Activated T-cell treated with anti-CD3 and anti-CD28 coated beads for 4 hours (primary cell): ENCODE data around the gene ZNF143.
"Not testable (repeated sequence)": the region's sequence is repeated elsewhere in the genome, so short reads cannot be mapped to it uniquely, and the experiment has no call there.

Experiments
- DNase-seq: peaks from one replicate; pipeline ENCODE4 v3.0.0-alpha.2; 2020

Gene ZNF143

DNA sequence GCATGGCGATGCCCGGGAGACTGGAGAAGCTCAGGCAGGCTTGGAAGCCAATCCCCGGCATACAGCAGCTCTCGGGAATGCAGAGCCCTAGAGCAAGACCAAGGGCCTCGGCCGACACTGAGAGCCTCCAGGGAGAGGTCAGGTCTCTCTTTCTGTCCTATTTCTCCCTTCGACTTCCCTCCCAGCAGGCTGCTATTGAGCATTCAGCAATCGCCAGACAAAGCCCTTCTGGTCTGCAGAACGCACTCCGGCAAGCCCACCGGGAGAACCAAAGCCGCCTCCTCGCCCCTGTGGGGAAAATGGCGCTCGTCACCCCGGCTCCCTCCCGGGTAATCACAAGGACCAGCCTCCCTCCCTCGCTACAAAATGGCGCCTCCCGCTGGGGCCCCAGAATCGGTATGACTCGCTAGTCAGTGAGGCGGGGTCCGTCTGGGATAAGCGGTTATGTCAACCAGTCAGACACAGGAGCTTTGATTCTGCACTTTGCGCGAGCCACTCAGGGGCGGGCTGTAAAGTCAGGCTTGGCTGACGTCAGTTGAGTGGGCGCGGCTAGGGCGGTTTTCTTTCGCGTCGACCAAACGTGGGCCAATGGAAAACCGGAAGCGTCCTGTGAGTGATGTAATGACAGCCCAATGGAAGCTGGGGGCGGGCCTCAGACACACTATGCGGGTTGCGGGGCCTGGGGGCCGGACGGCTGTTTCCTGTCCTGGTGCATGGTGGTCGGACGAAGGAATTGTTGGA lies at the start of gene ZNF143:
ZNF143 (plus strand) TSS at position 691 of the 741 bp plus-strand sequence. CDS start 10,297 bp downstream, outside the sequence.
- DNase-seq: peak; percentile 100

- DNase-seq: no peak
These were observed 32.1 kb upstream of the ZNF143 start for GRCh38 chr11:9428706-9429105.

- no peak for DNase-seq
These were observed 22.2 kb upstream of the ZNF143 start for GRCh38 chr11:9438611-9439010.

DNA sequence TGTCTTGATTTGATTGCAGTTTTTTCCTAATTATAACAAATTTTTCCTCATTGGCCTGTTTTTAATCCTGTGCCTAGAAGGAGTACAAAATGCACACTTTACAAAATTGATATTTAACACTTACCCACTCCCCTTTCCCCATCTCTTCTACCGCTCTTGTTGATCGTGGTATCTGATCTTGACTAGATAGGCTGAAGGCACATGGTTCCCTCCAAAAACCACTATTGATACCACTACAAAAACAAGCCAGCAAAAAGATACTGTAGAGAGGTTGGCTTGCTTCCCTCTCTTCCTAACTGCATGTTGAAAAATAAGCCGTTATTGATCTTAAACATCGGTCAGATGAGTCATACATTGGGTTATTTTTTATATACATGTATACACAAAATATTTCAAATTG lies 14.6 kb upstream of the ZNF143 start:
- no peak for DNase-seq

- no peak for DNase-seq
These were observed 12.0 kb upstream of the ZNF143 start for GRCh38 chr11:9448576-9449352.

DNA sequence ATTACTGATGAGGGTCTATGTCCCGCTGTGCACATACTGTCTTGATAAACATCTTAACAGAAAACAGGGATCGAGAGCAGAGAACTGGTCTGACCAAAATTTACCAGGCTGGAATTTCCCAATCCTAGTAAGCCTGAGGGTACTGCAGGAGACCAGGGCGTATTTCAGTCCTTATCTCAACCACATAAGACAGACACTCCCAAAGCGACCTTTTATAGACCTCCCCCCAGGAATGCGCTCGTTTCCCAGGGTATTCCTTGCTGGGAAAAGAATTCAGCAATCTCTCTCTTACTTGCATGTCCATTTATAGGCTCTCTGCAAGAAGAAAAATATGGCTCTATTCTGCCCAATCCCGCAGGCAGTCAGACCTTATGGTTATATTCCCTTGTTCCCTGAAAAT lies 8.8 kb upstream of the ZNF143 start:
- not testable (repeated sequence) for DNase-seq

DNA sequence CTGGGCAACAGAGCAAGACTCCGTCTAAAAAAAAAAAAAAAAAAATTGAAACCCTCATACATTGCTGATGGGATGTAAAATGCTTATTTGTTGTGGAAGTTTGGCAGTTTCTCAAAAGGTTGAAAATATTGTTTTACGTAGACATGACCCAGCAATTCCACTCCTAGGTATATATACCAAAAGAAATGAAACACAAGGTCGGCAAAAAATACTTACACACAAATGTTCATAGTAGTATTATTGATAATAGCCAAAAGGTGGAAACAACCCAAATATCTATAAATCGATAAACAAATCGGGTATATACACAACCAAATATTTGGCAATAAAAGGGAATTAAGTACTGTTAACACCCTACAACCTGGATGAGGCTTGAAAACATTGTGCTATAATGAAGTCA lies 5.1 kb upstream of the ZNF143 start:
- no peak for DNase-seq

DNA sequence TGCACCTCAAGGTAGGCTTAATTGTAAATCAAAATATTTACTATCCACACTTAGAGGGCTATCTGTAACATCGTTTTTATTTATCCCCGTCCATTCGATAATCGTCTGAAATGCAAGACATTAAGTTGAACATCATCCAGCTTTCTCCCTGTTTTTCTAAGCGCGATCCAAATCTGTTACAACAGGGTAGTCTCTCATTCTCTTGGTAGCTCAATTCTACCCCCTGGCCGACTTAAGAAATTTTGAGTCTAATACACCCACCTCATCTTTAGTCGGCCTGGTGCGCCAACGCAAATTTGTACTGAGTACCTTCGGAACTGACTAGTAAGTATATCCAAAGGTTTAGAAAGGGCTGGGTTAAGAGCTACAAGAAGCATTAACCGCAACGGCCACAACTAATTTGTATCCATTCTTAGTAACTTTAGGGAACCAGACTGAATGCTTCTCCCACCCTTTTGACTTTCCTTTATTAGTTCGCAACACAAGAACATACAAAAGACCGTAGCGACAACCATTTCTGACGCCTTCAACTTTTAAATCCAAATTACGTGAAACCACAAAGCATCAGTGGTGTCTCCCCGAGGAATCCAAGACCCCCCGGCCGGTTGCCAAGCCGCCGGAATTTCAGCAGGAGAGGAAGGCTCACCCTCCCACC lies 1.0 kb upstream of the ZNF143 start:
- DNase-seq: peak; percentile 25

GRCh38 chr11:9461063-9461759 lies 399 bp downstream of the ZNF143 start:
- DNase-seq: peak; percentile 59

DNA sequence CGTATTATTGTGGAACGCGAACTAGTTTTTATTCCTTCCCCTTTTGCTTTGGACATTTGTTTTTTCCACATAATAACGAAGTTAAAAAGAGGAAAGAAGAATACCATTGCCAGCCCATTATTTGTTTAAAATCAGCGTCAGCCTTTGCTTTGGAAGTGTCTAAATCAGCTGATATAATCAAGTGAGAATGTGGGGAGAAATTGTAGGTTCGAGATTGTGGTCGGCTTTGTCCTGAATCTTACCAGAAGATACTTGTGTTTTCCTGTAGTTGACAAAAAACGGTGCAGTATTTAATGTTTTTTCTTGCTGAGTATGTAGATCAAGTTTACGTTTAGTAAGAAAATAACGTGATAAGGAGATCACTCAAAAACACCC lies 935 bp downstream of the ZNF143 start:
- DNase-seq: no peak

DNA sequence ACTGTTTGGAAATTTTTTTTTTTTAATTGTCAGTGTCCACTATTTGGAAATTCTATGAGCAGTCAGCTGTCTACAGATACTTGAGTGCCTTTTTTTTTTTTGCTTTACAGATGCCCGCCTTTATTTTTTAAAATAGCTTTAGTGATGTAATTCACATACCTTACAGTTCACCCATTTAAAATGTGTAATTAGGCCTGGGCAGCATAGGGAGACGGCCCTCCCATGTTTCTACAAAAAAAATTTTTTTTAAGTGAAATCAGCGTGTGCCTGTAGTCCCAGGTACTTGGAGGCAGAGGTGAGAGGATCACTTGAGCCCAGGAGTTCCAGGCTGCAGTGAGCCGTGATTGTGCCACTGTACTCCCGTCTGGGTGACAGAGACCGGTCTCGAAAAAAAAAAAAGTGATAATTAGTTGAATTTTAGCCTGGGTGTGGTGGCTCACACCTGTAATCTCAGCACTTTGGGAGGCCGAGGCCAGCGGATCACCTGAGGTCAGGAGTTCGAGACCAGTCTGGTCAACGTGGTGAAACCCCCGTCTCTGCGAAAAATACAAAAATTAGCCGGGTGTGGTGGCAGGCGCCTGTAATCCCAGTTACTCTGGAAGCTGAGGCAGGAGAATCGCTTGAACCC lies 1.5 kb downstream of the ZNF143 start:
- DNase-seq: no peak

DNA sequence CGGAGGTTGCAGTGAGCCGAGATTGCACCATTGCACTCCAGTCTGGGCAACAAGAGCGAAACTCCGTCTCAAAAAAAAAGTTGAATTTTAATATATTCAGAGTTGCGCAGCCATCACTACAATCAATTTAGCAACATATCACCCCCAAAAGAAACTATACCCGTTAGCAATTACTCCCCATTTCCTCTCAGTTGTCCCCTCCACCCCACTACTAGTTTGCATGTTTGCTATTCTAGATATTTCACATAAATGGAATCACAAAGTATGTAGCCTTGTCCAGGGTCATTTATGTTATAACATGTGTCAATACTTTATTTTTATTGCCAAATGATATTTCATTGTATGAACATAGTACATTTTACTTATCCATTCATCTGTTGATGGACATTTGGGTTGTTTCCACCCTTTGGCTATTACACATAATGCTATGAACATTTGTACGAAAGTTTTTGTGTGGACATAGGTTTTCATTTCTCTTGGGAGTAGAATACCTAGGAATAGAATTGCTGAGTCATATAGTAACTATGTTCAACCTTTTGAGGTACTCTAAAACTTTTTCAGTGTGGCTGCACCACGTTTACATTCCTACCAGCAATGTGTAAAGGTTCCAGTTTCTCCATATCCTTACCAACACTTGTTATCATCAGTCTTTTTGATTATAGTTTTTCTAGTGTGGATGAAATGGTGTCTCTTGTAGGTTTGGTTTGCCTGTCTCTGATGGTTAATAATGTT lies 2.2 kb downstream of the ZNF143 start:
- DNase-seq: no peak

GRCh38 chr11:9470765-9471164 lies 10.0 kb downstream of the ZNF143 start:
- DNase-seq: no peak

GRCh38 chr11:9473408-9473807 lies 12.6 kb downstream of the ZNF143 start:
- no peak for DNase-seq

DNA sequence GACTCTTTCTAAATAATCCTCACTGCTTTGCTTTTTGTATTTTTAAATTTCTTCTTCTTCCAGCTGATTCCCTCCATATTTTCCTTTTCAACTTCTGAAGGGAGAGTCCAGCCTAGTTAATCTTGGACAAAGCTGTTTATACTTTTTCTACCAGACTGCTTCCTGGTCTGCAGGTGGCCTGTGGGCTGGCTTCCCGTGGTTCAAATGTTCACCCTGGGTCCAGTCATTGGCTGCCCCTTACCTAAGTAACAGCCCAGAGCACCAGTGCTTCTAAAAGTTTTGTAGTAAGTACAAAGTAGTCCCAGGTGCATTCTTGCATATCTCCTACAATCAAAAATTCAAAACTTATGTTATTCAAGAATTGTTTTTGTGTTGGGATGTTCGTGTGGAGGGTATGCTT lies 19.1 kb downstream of the ZNF143 start:
- DNase-seq: no peak

DNA sequence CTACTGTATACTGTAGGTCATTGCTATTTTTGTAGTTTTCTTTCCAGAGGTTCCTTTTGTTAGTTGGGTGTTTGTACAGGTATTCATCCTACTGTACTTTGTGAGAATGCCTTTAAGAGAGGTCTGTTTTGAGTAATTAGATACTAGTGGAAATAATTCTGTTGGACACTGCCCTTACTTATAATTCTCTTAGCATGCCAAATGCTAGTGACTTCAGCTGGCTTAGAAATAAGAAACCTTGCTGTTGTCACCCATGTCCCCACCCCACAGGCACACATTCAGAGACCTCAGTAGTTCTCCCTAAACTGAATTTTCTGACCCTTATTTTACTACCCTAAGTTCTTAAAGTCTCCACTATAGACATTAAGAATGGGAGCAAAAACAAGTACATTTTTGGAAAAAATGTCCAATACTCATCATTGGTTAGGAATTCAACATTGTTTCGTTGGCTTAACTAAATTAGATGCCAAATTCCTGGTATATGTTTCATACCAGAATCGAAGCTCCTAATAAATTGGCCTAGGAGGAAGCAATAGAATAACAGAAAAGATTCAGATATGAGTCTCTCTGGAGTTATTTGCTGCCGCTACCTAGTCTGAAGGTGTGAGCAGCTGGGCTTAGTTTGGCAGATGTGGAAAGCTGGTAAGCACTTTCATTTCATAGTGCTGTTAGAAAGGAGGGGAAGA lies 28.4 kb downstream of the ZNF143 start:
- DNase-seq: no peak

DNA sequence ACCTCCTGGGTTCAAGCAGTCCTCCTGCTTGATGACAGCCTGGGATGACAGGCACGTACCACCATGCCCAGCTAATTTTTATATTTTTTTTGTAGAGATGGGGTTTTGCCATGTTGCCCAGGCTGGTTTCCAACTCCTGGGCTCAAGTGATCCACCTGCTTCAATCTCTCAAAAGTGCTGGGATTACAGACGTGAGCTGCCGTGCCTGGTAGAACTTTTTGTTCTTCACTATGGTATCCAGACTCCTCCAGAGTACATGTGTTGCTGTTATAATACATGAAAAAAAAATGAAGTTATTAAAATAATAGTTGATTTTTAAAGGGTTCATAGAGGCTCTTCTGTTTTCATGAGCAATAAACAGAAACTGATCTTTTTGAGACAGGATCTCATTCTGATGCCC lies 29.6 kb downstream of the ZNF143 start:
- no peak for DNase-seq

DNA sequence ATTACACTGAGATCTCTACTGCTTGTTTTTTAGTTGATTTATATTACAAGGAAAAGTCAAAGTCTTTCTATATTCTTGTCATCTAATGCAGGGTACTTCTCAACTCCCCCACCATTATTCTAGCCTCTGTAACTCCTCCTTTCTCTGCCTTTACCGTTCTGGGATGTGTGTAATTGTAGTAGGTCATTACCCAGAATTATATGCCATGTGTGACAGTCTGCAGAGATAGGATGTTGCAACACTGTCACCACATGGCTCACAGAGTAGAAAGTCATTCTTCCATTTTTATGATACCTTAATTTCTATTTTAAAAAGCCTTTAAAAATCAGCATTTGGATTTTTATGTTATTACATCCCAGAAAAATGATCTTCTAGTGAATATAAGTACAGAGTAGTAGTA lies 32.7 kb downstream of the ZNF143 start:
- no peak for DNase-seq

GRCh38 chr11:9494316-9494715 lies 33.5 kb downstream of the ZNF143 start:
- DNase-seq: no peak

DNA sequence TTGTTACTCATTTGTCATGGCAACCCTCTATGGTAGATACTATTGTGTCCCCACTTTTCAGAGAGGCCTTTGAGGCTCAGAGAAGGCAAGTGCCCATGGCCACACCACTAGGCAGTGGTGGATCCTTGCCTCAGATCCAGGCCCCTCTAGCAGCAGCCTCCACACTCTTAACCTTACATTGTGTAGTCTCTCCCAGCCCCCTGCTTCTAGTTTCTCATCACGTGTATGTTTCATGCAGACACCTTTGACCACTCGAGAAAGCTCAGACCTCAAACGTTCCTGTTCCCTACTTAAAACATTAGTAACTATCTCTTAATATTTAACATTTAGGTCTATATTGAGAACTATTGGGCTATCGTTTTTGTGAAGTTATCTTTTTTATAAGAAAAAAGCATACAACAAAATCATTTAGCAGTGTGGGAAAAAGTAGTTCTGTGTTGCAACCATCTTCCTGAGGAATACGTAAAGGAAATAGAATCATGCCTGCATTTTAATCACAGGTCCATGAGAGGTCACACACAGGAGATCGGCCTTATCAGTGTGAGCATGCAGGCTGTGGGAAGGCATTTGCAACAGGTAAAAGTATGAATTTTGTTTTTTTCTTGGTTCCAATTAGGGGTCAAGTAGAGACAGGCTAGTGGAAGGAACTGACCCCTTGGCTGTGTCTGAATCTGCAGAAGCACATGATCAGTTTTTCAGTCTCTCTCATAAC lies 35.1 kb downstream of the ZNF143 start:
- no peak for DNase-seq
